T-helper 2 cell (primary cell): Measurements from ENCODE around the gene APBB3.

ENCODE experiments used
- DNase-seq, 5 experiments: peaks; one replicate each; pipeline versions ENCODE4 v3.0.0 to v3.0.0-alpha.2; 2012 to 2022

Gene APBB3

GRCh38 chr5:140574165-140574564 is 9.8 kb upstream of the APBB3 start:
- DNase-seq, result no peak

- no peak for DNase-seq
Observed at GRCh38 chr5:140573683-140574082, 9.3 kb upstream of the APBB3 start.

- no peak for DNase-seq
Observed at GRCh38 chr5:140571105-140571504, 6.7 kb upstream of the APBB3 start.

GRCh38 chr5:140570488-140570887 is 6.1 kb upstream of the APBB3 start:
- no peak for DNase-seq

- DNase-seq, result no peak
Observed at GRCh38 chr5:140570058-140570457, 5.7 kb upstream of the APBB3 start.

- DNase-seq, result peak in 1 of 5 experiments; percentile 55
Observed at GRCh38 chr5:140569197-140569596, 4.8 kb upstream of the APBB3 start.

- no peak for DNase-seq
Observed at GRCh38 chr5:140568443-140569063, 4.2 kb upstream of the APBB3 start.

GRCh38 chr5:140567871-140568270 is 3.5 kb upstream of the APBB3 start:
- no peak for DNase-seq

GRCh38 chr5:140567136-140567818 is 2.9 kb upstream of the APBB3 start:
- DNase-seq, result no peak

- DNase-seq, result no peak
Observed at GRCh38 chr5:140566665-140567064, 2.3 kb upstream of the APBB3 start.

- DNase-seq, result no peak
Observed at GRCh38 chr5:140565780-140566095, 1.3 kb upstream of the APBB3 start.

- DNase-seq, result no peak
Observed at GRCh38 chr5:140565024-140565779, 804 bp upstream of the APBB3 start.

GRCh38 chr5:140563596-140563995 is 802 bp downstream of the APBB3 start:
- DNase-seq, result no peak

GRCh38 chr5:140561753-140562523 is 2.5 kb downstream of the APBB3 start:
- no peak for DNase-seq

- no peak for DNase-seq
Observed at GRCh38 chr5:140560227-140560626, 4.2 kb downstream of the APBB3 start.

GRCh38 chr5:140558542-140558941 is 5.9 kb downstream of the APBB3 start:
- no peak for DNase-seq

- no peak for DNase-seq
Observed at GRCh38 chr5:140557965-140558364, 6.4 kb downstream of the APBB3 start.

GRCh38 chr5:140557136-140557805 is 7.1 kb downstream of the APBB3 start, which contains the start of gene SRA1:
SRA1 (minus strand) TSS chr5:140557473; CDS start chr5:140557452, 21 bp downstream.
- peak; percentile 67 to 89 (median 76) for DNase-seq

- DNase-seq, result peak in 2 of 5 experiments; percentile 38 to 68
Observed at GRCh38 chr5:140556438-140556837, 8.0 kb downstream of the APBB3 start.

- peak in 1 of 5 experiments; percentile 33 for DNase-seq
Observed at GRCh38 chr5:140555747-140556312, 8.6 kb downstream of the APBB3 start.

GRCh38 chr5:140554454-140554853 is 9.9 kb downstream of the APBB3 start:
- DNase-seq, result no peak

- no peak for DNase-seq
Observed at GRCh38 chr5:140553657-140554056, 10.7 kb downstream of the APBB3 start.
